Measurements from ENCODE around the gene FOLR2. TPM values are rescaled to one million over a fixed set of nuclear protein-coding genes. Genes with fewer than 3 reads are reported as not detected.
"Not testable (repeated sequence)": the region's sequence is repeated elsewhere in the genome, so short reads cannot be mapped to it uniquely, and the experiment has no call there.

FOLR2 gene
- total RNA-seq, 1 donor from 2014 or later: 19.4 TPM

DNA sequence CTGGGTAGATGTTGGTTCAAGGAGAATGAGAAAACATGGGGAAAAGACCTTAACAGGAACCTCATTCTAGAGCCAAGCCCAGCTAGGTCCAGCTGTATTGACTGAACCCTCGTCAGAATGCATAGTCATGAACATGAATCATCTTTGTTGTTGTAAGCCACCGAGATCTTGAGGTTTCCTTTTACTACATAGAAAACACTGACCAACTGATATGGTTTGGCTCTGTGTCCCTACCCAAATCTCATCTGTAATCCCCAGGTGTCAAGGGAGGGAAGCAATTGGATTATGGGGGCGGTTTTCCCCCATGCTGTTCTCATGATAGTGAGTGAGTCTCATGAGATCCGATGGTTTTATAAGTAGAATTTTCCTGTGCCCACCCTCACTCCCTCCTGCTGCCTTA lies 46.8 kb downstream of the FOLR2 start:
- intact Hi-C loops (cut with DNase I): no loop called here
- Histone ChIP-seq H3K27ac (no peak overlapping the region), H3K36me3 (no peaks in the 10 kb centered on the region), H3K4me1 (no peaks in the 10 kb centered on the region), H3K27me3 (no peaks in the 10 kb centered on the region), H3K9me3 (no peaks in the 10 kb centered on the region), H3K4me3 (no peak overlapping the region)
- no peak for TF ChIP-seq POLR2A (IDR thresholded peaks at IDR 0.05)
- TF ChIP-seq POLR2AphosphoS5 (IDR thresholded peaks at IDR 0.05; ENCODE audit: insufficient read depth in 1 of 2, low read depth in 1 of 2): no peak
- TF ChIP-seq, protein P1, sequence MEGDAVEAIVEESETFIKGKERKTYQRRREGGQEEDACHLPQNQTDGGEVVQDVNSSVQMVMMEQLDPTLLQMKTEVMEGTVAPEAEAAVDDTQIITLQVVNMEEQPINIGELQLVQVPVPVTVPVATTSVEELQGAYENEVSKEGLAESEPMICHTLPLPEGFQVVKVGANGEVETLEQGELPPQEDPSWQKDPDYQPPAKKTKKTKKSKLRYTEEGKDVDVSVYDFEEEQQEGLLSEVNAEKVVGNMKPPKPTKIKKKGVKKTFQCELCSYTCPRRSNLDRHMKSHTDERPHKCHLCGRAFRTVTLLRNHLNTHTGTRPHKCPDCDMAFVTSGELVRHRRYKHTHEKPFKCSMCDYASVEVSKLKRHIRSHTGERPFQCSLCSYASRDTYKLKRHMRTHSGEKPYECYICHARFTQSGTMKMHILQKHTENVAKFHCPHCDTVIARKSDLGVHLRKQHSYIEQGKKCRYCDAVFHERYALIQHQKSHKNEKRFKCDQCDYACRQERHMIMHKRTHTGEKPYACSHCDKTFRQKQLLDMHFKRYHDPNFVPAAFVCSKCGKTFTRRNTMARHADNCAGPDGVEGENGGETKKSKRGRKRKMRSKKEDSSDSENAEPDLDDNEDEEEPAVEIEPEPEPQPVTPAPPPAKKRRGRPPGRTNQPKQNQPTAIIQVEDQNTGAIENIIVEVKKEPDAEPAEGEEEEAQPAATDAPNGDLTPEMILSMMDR (IDR thresholded peaks at IDR 0.05): no peak
- no peak for DNase-seq (ENCODE audit: extremely low spot score in 2 of 2)

DNA sequence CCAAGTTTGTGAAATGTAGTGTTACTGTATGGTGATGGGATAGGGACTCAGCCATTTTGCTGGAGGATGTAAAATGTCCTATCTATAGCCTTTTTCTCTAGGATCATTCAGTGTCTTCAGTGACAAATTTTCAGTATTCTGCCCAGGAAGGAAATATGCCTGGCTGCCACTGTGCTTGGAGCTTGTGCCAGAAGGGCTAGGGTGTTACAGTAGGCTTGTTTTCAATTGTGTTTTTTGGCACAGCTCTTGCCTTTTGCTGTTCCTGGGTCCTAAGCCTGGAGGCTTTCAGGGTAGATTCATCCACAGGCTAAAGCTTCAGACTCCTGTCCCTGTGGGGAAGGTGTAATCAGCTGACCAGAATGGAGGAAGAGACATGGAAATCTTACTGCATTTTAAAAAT lies 49.4 kb downstream of the FOLR2 start:
- Histone ChIP-seq H3K4me3 (no peak overlapping the region), H3K4me1 (no peaks in the 10 kb centered on the region), H3K27me3 (no peaks in the 10 kb centered on the region), H3K27ac (no peak overlapping the region), H3K36me3 (no peaks in the 10 kb centered on the region), H3K9me3 (no peaks in the 10 kb centered on the region)
- DNase-seq (ENCODE audit: extremely low spot score in 2 of 2): no peak
- TF ChIP-seq POLR2A (IDR thresholded peaks at IDR 0.05): no peak
- intact Hi-C loops (cut with DNase I): no loop called here

DNA sequence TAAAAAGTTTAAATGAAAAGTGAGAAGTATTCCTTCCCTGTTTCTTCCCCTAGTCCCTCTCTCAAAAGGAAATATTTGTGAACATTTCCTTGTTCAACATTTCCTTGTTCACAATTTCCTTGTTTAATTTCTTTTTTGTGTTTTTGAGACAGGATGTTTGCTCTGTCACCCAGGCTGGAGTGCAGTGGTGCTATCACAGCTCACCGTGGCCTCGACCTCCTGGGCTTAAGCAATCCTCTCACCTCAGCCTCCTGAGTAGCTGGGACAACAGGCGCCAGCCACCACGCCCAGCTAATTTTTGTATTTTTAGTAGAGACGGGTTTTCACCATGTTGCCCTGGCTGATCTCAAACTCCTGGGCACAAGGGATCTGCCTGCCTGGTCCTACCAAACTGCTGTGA lies 50.4 kb downstream of the FOLR2 start:
- intact Hi-C loops (cut with DNase I); H3K4me1 ChIP-seq; H3K4me3 ChIP-seq; DNase-seq (ENCODE audit: extremely low spot score in 2 of 2); H3K27ac ChIP-seq; H3K36me3 ChIP-seq; H3K9me3 ChIP-seq; H3K27me3 ChIP-seq: not testable (repeated sequence)

DNA sequence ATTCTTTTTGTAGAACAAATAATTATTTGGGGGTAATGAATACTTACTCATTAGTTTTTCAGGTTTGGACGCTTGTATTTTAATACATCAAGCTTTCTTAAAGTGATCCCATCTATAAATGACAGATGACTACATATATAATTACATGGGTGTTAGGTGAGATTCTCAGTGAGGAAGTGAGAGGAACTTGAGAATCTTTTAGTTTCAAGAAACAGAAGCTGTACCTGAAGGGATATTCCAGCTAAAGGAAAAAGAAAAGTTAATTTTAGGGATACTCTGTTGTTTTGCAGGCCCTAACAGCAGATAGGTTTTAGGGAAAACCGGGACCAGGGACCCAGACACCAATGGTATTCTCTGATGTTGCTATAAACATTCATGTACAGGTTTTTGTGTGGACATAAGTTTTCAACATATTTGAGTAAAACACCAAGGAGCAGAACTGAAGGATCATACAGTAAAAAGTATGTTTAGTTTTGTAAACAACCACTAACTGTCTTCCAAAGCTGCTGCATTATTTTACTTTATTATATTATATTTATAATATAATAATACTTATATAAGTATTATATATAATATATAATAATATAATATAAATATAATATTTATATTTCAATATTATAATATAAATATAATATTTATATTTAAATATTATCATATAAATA lies 51.5 kb downstream of the FOLR2 start:
- Histone ChIP-seq H3K36me3 (no peaks in the 10 kb centered on the region), H3K9me3 (no peaks in the 10 kb centered on the region), H3K27ac (no peak overlapping the region), H3K4me1 (no peaks in the 10 kb centered on the region), H3K4me3 (no peak overlapping the region), H3K27me3 (no peaks in the 10 kb centered on the region)
- no peak for DNase-seq (ENCODE audit: extremely low spot score in 2 of 2)
- intact Hi-C loops (cut with DNase I): no loop called here
- TF ChIP-seq POLR2AphosphoS5 (IDR thresholded peaks at IDR 0.05; ENCODE audit: insufficient read depth in 1 of 2, low read depth in 1 of 2) (no peak), POLR2A (IDR thresholded peaks at IDR 0.05) (no peak)
- TF ChIP-seq, protein P1 (IDR thresholded peaks at IDR 0.05): no peak

Other genes starting within 250 kb of the FOLR2 start
- gene IL18BP, start 217.9 kb upstream of the FOLR2 start, total RNA-seq: 2.7 TPM
- 314 TPM for gene NUMA1, start 136.3 kb upstream of the FOLR2 start, total RNA-seq
- gene LRRC51, start 135.9 kb upstream of the FOLR2 start, total RNA-seq: 5.6 TPM
- 87.4 TPM for gene LAMTOR1, start 113.5 kb upstream of the FOLR2 start, total RNA-seq
- gene TOMT, start 110.9 kb upstream of the FOLR2 start, total RNA-seq: not detected
- gene ANAPC15, start 104.1 kb upstream of the FOLR2 start, total RNA-seq: 19.9 TPM
- not detected for gene FOLR3, start 81.1 kb upstream of the FOLR2 start, total RNA-seq
- not detected for gene FOLR1, start 24.7 kb upstream of the FOLR2 start, total RNA-seq
- gene INPPL1, start 8.0 kb downstream of the FOLR2 start, total RNA-seq: 69.2 TPM
- 3.4 TPM for gene PHOX2A, start 27.4 kb downstream of the FOLR2 start, total RNA-seq
- gene CLPB, start 217.7 kb downstream of the FOLR2 start, total RNA-seq: 15.0 TPM